Smooth muscle cell (in vitro differentiated cells): ENCODE data around the gene SH3RF3. TPM values are rescaled to one million over a fixed set of nuclear protein-coding genes. Genes with fewer than 3 reads are reported as not detected.

Experiments used
- DNase-seq: peaks from one replicate; lab custom pipeline; 2025; ENCODE audit not compliant: unreplicated experiment; lab: John Stamatoyannopoulos, UW
- H2AFZ ChIP-seq: fragments of 200-600 bp; sonication (generic); 2 replicates; pipeline ENCODE4 v1.6.0; 2016; ENCODE audit warnings: antibody characterized with exemption, low read depth, mild to moderate bottlenecking
- H3F3A ChIP-seq: fragments of 200-600 bp; sonication (generic); 2 replicates; pipeline ENCODE4 v1.6.0; 2017; ENCODE audit warnings: antibody characterized with exemption, low read depth
- H3K27ac ChIP-seq: fragments of 200-600 bp; sonication (generic); 2 replicates; pipeline ENCODE4 v1.5.1; 2016; ENCODE audit warnings: low read depth, mild to moderate bottlenecking
- H3K27me3 ChIP-seq: fragments of 200-600 bp; sonication (generic); 2 replicates; pipeline ENCODE4 v1.6.1; 2016; ENCODE audit warnings: low read depth, mild to moderate bottlenecking
- H3K36me3 ChIP-seq: fragments of 200-600 bp; sonication (generic); 2 replicates; pipeline ENCODE4 v1.5.1; 2016; ENCODE audit warnings: low read depth
- H3K4me1 ChIP-seq: fragments of 200-600 bp; sonication (generic); 2 replicates; pipeline ENCODE4 v1.5.1; 2016; ENCODE audit warnings: low read depth
- H3K4me2 ChIP-seq: fragments of 200-600 bp; sonication (generic); 2 replicates; pipeline ENCODE4 v1.6.0; 2016; ENCODE audit warnings: mild to moderate bottlenecking
- H3K4me3 ChIP-seq: fragments of 200-600 bp; sonication (generic); 2 replicates; pipeline ENCODE4 v1.5.1; 2016; ENCODE audit warnings: mild to moderate bottlenecking
- H3K79me2 ChIP-seq: fragments of 200-600 bp; sonication (generic); 2 replicates; pipeline ENCODE4 v1.6.0; 2016; ENCODE audit warnings: low read depth, mild to moderate bottlenecking
- H3K9ac ChIP-seq: fragments of 200-600 bp; sonication (generic); 2 replicates; pipeline ENCODE4 v1.6.0; 2016; ENCODE audit warnings: low read depth
- H3K9me3 ChIP-seq: fragments of 200-600 bp; sonication (generic); replicated peaks from 2 replicates; pipeline ENCODE4 v1.5.1; 2016; ENCODE audit warnings: low read depth
- H4K20me1 ChIP-seq: fragments of 200-600 bp; sonication (generic); 2 replicates; pipeline ENCODE4 v1.6.0; 2016; ENCODE audit warnings: low read depth
- CTCF ChIP-seq: fragments of 200-600 bp; sonication (generic); IDR thresholded peaks from 2 replicates; pipeline ENCODE4 v1.5.1; 2017; ENCODE audit warnings: borderline replicate concordance, mild to moderate bottlenecking, antibody characterized with exemption; ENCODE audit not compliant: insufficient read depth, poor library complexity, severe bottlenecking
- WGBS: methylation state at CpG from one replicate; pipeline ENCODE4 v1.1.7; 2016; ENCODE audit warnings: low lambda C conversion rate; 5-methylcytosine and 5-hydroxymethylcytosine counted together
- polyA plus RNA-seq: library from polyadenylated mRNA; unstranded; fragments of >200 nt; fragmentation: Nextera tagmentation; extraction: Ambion mirVana; gene quantifications from 2 replicates; pipeline ENCODE4 v1.2.1, GENCODE V29; 2016
- total RNA-seq: library from RNA; depleted of rRNA; stranded (reverse); fragments of >200 nt; gene quantifications from 2 replicates; pipeline ENCODE4 v1.2.3, GENCODE V29; 2014

The SH3RF3 gene
- total and polyA plus RNA-seq, 2 experiments from 2014 or later = 6.6 to 11.8 TPM

- Histone ChIP-seq H3K36me3 (no peaks in the 10 kb centered on the region), H3K27me3 (no peaks in the 10 kb centered on the region), H3K4me2 (no peak overlapping the region), H2AFZ (no peak overlapping the region), H3K4me3 (no peak overlapping the region), H3K9ac (no peak overlapping the region), H4K20me1 (peaks cover 92% of the 10 kb centered on the region), H3K9me3 (no peaks in the 10 kb centered on the region), H3K27ac (no peak overlapping the region), H3F3A (no peaks in the 10 kb centered on the region), H3K79me2 (peaks cover 31% of the 10 kb centered on the region), H3K4me1 (no peaks in the 10 kb centered on the region)
- DNase-seq = no peak
- TF ChIP-seq CTCF = no peak
- WGBS = 85% methylated on average over 19 of the region's 19 CpGs
These were observed 66.4 kb downstream of the SH3RF3 start for GRCh38 chr2:109195193-109196045.

- no peak for TF ChIP-seq CTCF
- H2AFZ ChIP-seq = no peak overlapping the region
- no peak overlapping the region for H3K27ac ChIP-seq
- H3K4me3 ChIP-seq = no peak overlapping the region
- H3K9ac ChIP-seq = no peak overlapping the region
- DNase-seq = no peak
- H3K4me1 ChIP-seq = no peaks in the 10 kb centered on the region
- H3K36me3 ChIP-seq = no peaks in the 10 kb centered on the region
- peaks cover 28% of the 10 kb centered on the region for H3K79me2 ChIP-seq
- H4K20me1 ChIP-seq = peaks cover 92% of the 10 kb centered on the region
- H3K27me3 ChIP-seq = no peaks in the 10 kb centered on the region
- no peak overlapping the region for H3K4me2 ChIP-seq
- H3K9me3 ChIP-seq = no peaks in the 10 kb centered on the region
- WGBS = 92% methylated on average over 19 of the region's 19 CpGs
- no peaks in the 10 kb centered on the region for H3F3A ChIP-seq
These were observed 67.3 kb downstream of the SH3RF3 start for GRCh38 chr2:109196081-109196875.

GRCh38 chr2:109197491-109198418 lies 68.8 kb downstream of the SH3RF3 start:
- Histone ChIP-seq H2AFZ (no peak overlapping the region), H3K4me3 (no peak overlapping the region), H3K36me3 (no peaks in the 10 kb centered on the region), H3K4me2 (no peak overlapping the region), H3K9ac (no peak overlapping the region), H3K27me3 (no peaks in the 10 kb centered on the region), H3F3A (no peaks in the 10 kb centered on the region), H3K27ac (no peak overlapping the region), H3K79me2 (peaks cover 26% of the 10 kb centered on the region), H3K4me1 (no peaks in the 10 kb centered on the region), H4K20me1 (peaks cover 93% of the 10 kb centered on the region), H3K9me3 (no peaks in the 10 kb centered on the region)
- TF ChIP-seq CTCF = no peak
- no peak for DNase-seq
- WGBS = 87% methylated on average over 6 of the region's 6 CpGs
